ENCODE data around the gene SLC4A3. TPM values are rescaled to one million over a fixed set of nuclear protein-coding genes. Genes with fewer than 3 reads are reported as not detected.

Gene SLC4A3
- total and polyA plus RNA-seq, 2 donors (not counting 3 experiments of a cell fraction or from before 2014, with no cell fraction given), result 0.29 to 0.35 TPM

DNA sequence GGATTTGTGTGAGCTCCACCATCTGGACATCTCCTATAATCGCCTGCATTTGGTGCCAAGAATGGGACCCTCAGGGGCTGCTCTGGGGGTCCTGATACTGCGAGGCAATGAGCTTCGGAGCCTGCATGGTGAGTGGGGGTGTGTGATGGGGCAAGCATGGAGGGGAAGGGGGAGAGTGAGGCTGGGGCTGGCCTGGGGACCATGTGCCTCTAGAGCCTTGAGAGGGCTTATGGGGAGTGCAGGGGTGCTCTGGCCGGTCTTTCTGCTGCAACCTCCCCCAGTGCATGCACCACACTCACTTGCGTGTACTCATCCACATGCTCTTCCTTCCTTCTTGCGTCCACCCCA, 21.8 kb upstream of the SLC4A3 start:
- intact Hi-C loops (cut with micrococcal nuclease) (no loop called here), dilution Hi-C loops (cut with MboI; ENCODE audit: extremely low pct_ligation_motif_present, low sequenced_read_pairs) (no loop called here)
- H3K9me1 ChIP-seq (replicated peaks; ENCODE audit: control insufficient read depth, extremely low read depth, insufficient read depth, low read length), result no peaks in the 10 kb centered on the region
- no peaks in the 10 kb centered on the region for H4K20me1 ChIP-seq (replicated peaks; ENCODE audit: control insufficient read depth, extremely low read depth, insufficient read depth, low read length)
- H3K27ac ChIP-seq (ENCODE audit: insufficient read depth, low read depth, low read length), result no peak overlapping the region
- H3K4me2 ChIP-seq (ENCODE audit: insufficient read depth, low read length), result no peak overlapping the region
- H3K79me2 ChIP-seq (ENCODE audit: control insufficient read depth, insufficient read depth, low read length), result no peaks in the 10 kb centered on the region
- no TSS peak for BruUV-seq (replicated peaks)
- FAIRE-seq (no peak), DNase-seq (ENCODE audit: low read depth, low spot score) (no peak)
- ChIA-PET POLR2A (no interaction called here), CTCF (no interaction called here)
- H3K9ac ChIP-seq (replicated peaks; ENCODE audit: extremely low read depth, insufficient read depth, low read length), result no peak overlapping the region
- no peaks in the 10 kb centered on the region for H3K27me3 ChIP-seq (ENCODE audit: control insufficient read depth in 2 of 2, insufficient read depth in 2 of 2, low read length in 2 of 2)
- H3K4me1 ChIP-seq (ENCODE audit: control insufficient read depth, extremely low read depth, insufficient read depth, low read length), result no peaks in the 10 kb centered on the region
- H2AFZ ChIP-seq (ENCODE audit: low read depth, low read length), result no peak overlapping the region
- H3K4me3 ChIP-seq (replicated peaks in 1 of 3; ENCODE audit: insufficient read depth in 1 of 3, low read depth in 1 of 3, low read length in 3 of 3), result no peak overlapping the region
- H3K36me3 ChIP-seq (ENCODE audit: control insufficient read depth in 2 of 2, extremely low read depth in 1 of 2, insufficient read depth in 2 of 2, low read length in 2 of 2), result peaks cover 2 to 27% of the 10 kb centered on the region in 2 experiments
- TF ChIP-seq, protein P1, sequence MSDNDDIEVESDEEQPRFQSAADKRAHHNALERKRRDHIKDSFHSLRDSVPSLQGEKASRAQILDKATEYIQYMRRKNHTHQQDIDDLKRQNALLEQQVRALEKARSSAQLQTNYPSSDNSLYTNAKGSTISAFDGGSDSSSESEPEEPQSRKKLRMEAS (IDR thresholded peaks at IDR 0.05; ENCODE audit: insufficient read depth, insufficient read length), result no peak
- no peak for TF ChIP-seq POLR2A (IDR thresholded peaks at IDR 0.05; ENCODE audit: low read depth, low read length)
- TF ChIP-seq MYC (IDR thresholded peaks at IDR 0.05; ENCODE audit: low read depth, low read length), result no peak
- no peak for TF ChIP-seq POLR2AphosphoS5 (IDR thresholded peaks at IDR 0.05; ENCODE audit: insufficient read depth, low read depth, low read length)
- TF ChIP-seq JUN (IDR thresholded peaks at IDR 0.05; ENCODE audit: borderline replicate concordance, insufficient read depth, insufficient read length, low read depth), result no peak
- TF ChIP-seq FOS (IDR thresholded peaks at IDR 0.05; ENCODE audit: borderline replicate concordance, insufficient read depth, low read length), result no peak
- TF ChIP-seq, protein P2, sequence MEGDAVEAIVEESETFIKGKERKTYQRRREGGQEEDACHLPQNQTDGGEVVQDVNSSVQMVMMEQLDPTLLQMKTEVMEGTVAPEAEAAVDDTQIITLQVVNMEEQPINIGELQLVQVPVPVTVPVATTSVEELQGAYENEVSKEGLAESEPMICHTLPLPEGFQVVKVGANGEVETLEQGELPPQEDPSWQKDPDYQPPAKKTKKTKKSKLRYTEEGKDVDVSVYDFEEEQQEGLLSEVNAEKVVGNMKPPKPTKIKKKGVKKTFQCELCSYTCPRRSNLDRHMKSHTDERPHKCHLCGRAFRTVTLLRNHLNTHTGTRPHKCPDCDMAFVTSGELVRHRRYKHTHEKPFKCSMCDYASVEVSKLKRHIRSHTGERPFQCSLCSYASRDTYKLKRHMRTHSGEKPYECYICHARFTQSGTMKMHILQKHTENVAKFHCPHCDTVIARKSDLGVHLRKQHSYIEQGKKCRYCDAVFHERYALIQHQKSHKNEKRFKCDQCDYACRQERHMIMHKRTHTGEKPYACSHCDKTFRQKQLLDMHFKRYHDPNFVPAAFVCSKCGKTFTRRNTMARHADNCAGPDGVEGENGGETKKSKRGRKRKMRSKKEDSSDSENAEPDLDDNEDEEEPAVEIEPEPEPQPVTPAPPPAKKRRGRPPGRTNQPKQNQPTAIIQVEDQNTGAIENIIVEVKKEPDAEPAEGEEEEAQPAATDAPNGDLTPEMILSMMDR (IDR thresholded peaks at IDR 0.05; ENCODE audit: extremely low read depth in 1 of 2, insufficient read depth in 1 of 2, low read depth in 1 of 2, low read length in 2 of 2), result no peak
- TF ChIP-seq EZH2 (IDR thresholded peaks at IDR 0.05; ENCODE audit: borderline replicate concordance, low read depth, low read length, severe bottlenecking), result no peak
- TF ChIP-seq GATA2 (IDR thresholded peaks at IDR 0.05; ENCODE audit: insufficient read depth, insufficient read length, low read depth, low read length), result no peak
- no peaks in the 10 kb centered on the region for H3K9me3 ChIP-seq (replicated peaks; ENCODE audit: control insufficient read depth, insufficient read depth, low read length)
